ENCODE measurements around the gene LCMT2.

DNA sequence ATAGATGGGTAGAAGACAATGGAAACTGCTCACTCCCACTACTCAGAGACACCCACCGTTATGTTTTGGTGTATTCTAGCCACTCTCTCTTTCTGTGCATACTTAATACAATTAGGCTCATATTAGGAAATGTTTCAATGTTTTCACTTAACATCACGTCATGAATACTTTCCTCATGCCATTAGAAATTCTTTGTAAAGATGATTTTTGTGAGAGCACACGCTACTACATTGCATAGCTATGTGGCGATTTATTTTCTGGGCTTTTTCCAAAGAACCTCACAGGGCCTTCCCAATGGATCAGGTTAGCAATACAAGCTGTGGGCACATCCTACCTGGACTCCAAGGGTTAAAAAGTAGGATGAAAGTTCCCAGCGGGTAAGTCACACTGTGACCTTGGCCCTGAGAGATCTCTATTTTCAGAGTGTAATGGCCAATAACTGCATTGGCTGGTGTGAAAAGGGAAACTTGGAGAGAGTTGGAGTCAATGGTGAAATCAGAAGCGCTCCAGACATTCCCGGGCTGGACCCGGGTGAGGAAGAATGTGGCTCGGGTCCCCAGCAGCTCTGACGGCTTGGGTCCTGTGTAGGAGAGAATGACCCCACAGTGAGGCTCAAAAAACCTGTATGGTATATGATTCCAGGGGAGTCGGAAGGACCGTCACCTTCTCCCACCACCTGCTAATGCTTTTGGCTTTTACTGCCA lies 37.8 kb downstream of the LCMT2 start:
- TF ChIP-seq POLR2A (IDR thresholded peaks at IDR 0.05; ENCODE audit: low read length) (no peak), GATA1 (IDR thresholded peaks at IDR 0.05; ENCODE audit: low read depth, low read length) (no peak)

All from erythroblast (primary cell).